GM12874 (cell line): ENCODE measurements around the gene BPIFB1.

Experiments
- TF ChIP-seq, protein P1 (sequence below): IDR thresholded peaks from 2 replicates; pipeline ENCODE4 v1.5.1; 2011; ENCODE audit warnings: low read depth, mild to moderate bottlenecking, control low read depth, low read length, moderate library complexity; ENCODE audit not compliant: insufficient read depth

BPIFB1 gene

DNA sequence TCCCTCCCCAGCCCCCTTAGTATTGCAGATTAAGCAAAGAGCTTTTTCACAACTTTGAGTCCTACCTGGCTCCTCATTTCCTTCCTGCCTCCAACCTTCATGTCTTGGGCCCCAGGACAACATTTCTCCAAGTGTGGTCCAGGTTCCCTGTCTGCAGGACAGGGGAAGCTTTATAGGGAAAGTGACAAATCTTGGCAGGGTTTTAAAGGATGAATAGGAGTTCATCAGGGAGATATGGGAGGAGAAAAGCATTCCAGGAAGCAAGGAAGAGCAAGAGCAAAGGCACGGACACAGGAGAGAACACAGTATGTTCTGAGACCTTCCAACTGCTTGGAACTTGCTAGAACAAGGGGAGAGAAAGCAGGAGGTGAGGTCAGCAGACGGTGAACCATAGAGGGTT, 1.9 kb downstream of the BPIFB1 start:
- TF ChIP-seq, protein P1, sequence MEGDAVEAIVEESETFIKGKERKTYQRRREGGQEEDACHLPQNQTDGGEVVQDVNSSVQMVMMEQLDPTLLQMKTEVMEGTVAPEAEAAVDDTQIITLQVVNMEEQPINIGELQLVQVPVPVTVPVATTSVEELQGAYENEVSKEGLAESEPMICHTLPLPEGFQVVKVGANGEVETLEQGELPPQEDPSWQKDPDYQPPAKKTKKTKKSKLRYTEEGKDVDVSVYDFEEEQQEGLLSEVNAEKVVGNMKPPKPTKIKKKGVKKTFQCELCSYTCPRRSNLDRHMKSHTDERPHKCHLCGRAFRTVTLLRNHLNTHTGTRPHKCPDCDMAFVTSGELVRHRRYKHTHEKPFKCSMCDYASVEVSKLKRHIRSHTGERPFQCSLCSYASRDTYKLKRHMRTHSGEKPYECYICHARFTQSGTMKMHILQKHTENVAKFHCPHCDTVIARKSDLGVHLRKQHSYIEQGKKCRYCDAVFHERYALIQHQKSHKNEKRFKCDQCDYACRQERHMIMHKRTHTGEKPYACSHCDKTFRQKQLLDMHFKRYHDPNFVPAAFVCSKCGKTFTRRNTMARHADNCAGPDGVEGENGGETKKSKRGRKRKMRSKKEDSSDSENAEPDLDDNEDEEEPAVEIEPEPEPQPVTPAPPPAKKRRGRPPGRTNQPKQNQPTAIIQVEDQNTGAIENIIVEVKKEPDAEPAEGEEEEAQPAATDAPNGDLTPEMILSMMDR = no peak

DNA sequence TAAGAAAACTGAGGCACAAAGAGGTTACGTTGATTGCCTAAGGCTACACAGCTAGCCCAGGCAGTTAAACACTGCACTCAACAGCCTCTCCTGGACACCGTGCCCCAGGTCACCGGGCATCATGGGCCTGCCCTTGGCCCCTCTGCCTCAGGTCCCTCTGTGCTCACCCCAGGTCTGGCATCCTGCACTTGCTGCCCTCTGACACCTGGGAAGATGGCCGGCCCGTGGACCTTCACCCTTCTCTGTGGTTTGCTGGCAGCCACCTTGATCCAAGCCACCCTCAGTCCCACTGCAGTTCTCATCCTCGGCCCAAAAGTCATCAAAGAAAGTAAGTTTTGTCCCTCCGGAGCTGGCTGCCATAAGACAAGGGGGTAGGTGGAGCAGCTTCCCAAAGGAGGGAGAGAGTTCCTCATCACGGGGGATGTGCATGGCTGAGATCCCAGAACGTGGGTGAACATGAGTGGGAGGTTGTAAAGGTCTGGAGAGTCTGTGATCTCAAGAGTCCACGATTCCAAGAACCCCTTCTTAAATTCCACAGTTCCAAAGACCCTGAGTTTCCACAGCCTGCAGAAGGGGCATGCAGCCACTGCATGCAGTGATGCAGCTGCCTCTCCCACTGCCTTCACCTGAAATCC, 3.0 kb downstream of the BPIFB1 start:
- TF ChIP-seq, protein P1 = no peak

DNA sequence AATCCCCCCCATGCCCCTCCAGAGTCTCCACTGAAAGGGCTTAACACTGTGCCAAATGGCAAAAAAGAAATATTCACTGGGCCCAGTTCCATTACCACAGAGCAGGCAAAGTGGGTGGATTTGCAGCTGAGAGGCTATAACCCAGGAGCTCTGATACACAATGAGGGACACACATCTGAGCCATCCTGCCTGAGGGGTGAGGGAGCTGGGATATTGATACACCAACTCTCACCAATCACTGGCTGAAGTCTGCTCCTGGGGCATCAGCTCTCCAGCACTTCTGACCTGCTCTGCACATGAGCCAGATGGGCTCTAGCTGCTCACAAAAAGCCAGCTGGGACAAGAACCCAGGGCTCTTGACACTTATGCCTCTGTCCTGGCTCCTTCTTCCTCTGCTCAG, 4.9 kb downstream of the BPIFB1 start:
- TF ChIP-seq, protein P1 = no peak

DNA sequence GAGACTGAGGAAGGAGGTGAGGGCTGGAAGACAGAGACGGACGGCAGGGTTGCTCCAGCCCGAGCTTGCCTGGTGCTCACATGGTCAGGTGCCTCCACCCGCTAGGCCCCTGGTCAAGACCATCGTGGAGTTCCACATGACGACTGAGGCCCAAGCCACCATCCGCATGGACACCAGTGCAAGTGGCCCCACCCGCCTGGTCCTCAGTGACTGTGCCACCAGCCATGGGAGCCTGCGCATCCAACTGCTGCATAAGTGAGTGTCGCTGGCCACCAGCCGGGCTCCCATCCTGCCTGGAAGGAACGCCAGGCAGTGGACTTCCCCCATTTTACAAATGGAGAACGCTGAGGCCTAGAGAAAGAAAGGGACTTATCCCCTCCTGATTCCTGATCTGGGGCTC, 7.8 kb downstream of the BPIFB1 start:
- TF ChIP-seq, protein P1 = no peak

DNA sequence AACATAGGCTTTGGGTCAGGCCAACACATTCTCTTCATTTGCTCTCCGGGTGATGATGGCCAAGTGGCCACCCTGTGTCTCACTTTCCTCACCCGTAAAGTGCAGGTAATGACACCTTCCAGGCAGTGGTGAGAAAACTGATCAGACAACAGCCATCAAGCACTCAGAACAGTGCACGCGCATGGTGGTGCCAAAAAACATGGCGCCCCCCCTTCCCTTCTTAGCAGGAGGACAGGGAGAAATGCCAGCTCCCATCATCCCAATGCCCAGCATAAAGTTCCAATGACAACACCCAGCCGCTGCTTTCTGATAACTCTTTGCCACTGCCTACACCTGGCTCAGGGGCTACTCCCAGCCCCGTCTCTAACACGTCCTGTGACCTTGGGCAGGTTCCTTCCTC, 8.4 kb downstream of the BPIFB1 start:
- TF ChIP-seq, protein P1 = no peak

DNA sequence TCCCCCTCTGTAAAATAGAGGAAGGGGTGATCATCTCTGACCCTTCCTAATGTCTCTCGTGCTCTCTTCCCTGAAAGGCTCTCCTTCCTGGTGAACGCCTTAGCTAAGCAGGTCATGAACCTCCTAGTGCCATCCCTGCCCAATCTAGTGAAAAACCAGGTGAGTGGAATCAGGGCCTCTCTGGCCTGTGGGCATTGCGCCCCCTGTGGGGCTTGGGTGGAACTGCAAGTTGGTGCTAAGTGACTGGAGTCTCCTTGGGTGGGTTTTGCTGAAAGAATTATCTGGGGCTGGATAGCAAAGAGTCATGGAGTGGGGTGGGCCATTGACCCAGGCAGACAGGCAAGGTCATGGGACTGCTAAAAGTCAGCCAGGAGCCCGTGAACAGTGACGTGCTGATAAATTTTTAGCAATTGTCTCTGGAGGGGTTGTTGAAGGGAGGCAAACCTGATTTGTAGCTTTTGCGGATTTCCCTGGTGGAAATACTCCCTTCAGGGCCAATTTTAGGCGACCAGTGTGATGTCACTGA, 8.9 kb downstream of the BPIFB1 start:
- TF ChIP-seq, protein P1 = peak; percentile 98

DNA sequence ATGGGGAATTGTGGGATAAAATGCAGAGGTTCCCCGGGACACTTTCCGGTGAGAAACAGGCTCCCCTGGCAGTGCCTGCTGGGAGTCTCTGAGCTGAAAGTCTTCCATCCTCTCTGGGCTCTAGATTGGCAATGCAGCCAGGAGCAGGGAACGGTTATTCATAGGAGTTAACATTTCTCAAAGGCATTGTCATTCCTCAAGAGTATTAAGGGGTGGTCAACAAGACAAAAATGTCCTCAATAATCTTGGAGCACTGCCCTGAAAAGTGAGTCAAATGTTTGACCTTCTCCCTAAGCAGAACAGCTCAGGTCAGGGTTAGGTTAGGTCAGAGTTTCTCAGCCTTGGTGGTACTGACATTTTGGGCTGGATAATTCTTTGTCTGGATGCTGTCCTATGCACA, 13.2 kb downstream of the BPIFB1 start:
- TF ChIP-seq, protein P1 = no peak
